COLO829 (cell line): ENCODE measurements around the gene CT45A5.
A peak's percentile ranks its signal among the peaks of the same experiment; 100 is the strongest.
"Not testable (repeated sequence)": the region's sequence is repeated elsewhere in the genome, so short reads cannot be mapped to it uniquely, and the experiment has no call there.

Experiments used
- DNase-seq: peaks from one replicate; pipeline ENCODE4 v3.0.0; 2012; ENCODE audit warnings: low spot score

The CT45A5 gene

GRCh38 chrX:135785403-135785802 is at the start of gene CT45A5:
Gene CT45A5, minus strand, starts transcription at chrX:135785503. Its CDS starts 3,774 bp downstream, at chrX:135781729.
- DNase-seq: not testable (repeated sequence)

- not testable (repeated sequence) for DNase-seq
Observed at GRCh38 chrX:135819912-135820311, 34.6 kb upstream of the CT45A5 start, which contains the start of gene CT45A2. Gene CT45A2, minus strand, starts transcription at chrX:135820012. Its CDS starts 3,747 bp downstream, at chrX:135816265.

GRCh38 chrX:135802687-135803086 is 17.4 kb upstream of the CT45A5 start, which contains the start of gene CT45A6:
Gene CT45A6, minus strand, starts transcription at chrX:135802787. Its CDS starts 3,794 bp downstream, at chrX:135798993.
- DNase-seq: not testable (repeated sequence)

GRCh38 chrX:135768091-135768490 is 17.2 kb downstream of the CT45A5 start, which contains the start of gene CT45A3:
Gene CT45A3, minus strand, starts transcription at chrX:135768191. Its CDS starts 3,747 bp downstream, at chrX:135764444.
- DNase-seq: not testable (repeated sequence)

- DNase-seq: not testable (repeated sequence)
Observed at GRCh38 chrX:135744739-135745138, 40.6 kb downstream of the CT45A5 start.

GRCh38 chrX:135741192-135741715 is 44.0 kb downstream of the CT45A5 start:
- no peak for DNase-seq

- DNase-seq: peak; percentile 42
Observed at GRCh38 chrX:135740681-135741149, 44.6 kb downstream of the CT45A5 start.

- no peak for DNase-seq
Observed at GRCh38 chrX:135737366-135738071, 47.8 kb downstream of the CT45A5 start.

- DNase-seq: not testable (repeated sequence)
Observed at GRCh38 chrX:135734666-135735065, 50.6 kb downstream of the CT45A5 start.
